HG03280 (cell line): ENCODE measurements around the gene PDE8A.
"Not testable (repeated sequence)": the region's sequence is repeated elsewhere in the genome, so short reads cannot be mapped to it uniquely, and the experiment has no call there.

Experiments used
- ATAC-seq: cut with Tn5 transposase; IDR thresholded peaks from one replicate; pipeline ENCODE4 v1.9.1; 2021; ENCODE audit warnings: mild to moderate bottlenecking, moderate library complexity; ENCODE audit not compliant: unreplicated experiment

Gene PDE8A

DNA sequence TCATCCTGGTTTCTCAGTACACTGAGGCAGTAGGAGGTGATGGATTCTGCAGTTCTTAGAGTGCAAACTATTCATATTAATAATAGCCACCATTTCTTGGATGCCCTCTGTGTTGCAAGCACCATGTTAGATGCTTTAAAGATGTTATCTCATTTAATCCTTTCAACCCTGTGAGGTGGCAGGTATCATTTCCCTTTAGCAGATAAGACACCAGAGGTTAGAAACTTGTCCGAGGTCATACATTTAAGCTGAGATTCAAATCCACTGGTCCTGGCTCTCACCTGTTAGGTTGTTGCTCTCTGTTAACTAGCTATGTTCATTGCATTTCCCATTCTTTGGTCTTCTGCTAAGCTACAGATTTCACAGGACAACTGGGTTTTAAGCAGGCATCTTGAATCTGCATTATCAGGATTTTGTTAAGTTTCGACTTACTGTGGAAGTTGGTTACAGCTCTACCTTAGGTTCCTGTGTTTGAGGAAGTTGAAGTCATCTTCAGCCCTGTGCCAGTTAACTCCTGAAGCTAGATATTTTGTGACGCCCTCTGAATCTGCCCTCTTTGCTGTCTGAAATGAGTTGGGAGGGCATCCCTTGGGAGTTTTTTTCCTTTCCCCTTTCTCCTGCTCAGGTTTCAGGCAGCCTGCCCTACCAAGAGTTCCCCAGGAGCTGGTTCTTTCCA lies 6.4 kb downstream of the PDE8A start:
- ATAC-seq = no peak

DNA sequence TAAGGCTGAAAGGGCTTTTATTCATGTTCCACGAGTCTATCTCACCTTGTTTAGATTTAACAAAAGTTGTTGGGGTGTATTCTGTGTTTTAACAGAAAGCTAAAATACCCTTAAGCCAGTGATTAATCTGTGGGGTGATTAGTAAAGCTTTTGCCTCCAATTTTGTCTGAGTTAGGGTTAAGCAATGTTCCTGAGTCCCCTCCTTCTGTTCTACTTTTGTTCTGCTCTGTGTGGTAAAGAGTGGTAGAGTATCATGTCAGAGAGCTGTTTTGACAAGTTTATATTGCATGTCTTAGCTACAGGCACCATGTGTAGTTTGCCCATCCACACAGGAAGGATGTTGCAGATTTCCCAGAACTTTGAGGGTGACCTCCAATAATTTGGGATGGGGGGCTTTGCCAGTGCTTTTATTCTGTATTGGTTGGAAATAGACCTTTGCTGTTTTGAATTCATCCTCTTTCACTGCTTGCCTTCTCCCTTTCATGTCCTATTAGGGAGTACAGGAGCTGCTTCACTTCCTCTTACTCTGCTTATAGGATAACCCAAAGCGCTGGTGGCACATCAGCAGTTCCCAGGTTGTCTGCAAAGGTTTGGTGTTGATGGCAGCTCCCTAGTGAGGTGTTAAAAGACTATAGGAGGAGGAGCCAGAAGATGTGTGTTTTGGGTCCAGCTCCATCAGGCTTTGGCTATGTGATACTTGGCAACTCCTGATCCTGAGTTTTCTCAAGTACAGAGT lies 7.4 kb downstream of the PDE8A start:
- no peak for ATAC-seq

DNA sequence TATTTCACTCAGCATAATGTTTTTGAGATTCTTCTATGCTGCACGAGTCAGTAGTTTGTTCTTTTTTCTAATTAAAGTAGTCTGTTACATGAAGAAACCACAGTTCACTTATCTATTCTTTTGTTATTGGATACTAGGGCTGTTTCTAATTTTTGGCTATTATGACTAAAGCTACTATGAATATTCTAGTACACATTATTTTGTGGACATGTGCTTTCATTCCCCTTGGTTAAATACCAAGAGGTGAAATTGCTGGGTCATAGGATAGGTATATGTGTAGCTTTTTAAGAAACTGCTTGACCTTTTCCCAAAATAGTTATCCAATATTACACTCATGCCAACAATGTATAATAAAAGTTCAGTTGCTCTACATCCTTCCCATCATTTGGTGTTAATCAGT lies 8.9 kb downstream of the PDE8A start:
- ATAC-seq = no peak

DNA sequence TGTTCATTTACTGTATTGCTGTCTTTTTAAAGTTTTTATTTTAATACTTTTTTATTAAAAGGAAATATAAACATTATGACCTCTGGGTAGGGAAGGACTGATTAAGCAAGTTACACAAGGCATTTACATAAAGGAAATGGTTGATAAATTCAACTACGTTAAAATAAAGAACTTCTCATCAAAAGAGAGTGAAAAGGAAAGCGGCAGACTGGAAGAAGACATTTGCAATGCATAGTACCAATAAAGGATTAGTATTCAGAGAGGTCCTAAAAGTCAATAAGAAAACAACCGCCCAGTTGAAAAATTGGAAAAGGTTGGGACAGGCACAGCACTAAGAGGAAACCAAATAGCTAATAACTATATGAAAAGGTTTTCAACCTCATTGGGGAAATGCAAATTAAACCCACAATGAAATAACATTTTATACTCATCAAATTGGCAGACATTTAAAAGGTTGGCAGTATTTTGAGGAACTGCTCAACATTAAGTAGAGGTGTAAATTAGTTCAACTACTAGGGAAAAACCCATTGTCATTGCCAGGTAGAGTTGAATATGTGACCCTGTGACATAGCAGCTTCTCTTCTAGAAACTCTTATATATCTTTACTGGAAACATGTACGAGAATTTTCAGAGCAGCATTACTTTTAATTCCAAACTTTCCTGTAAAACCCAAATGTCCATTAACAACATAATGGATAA lies 9.5 kb downstream of the PDE8A start:
- no peak for ATAC-seq

DNA sequence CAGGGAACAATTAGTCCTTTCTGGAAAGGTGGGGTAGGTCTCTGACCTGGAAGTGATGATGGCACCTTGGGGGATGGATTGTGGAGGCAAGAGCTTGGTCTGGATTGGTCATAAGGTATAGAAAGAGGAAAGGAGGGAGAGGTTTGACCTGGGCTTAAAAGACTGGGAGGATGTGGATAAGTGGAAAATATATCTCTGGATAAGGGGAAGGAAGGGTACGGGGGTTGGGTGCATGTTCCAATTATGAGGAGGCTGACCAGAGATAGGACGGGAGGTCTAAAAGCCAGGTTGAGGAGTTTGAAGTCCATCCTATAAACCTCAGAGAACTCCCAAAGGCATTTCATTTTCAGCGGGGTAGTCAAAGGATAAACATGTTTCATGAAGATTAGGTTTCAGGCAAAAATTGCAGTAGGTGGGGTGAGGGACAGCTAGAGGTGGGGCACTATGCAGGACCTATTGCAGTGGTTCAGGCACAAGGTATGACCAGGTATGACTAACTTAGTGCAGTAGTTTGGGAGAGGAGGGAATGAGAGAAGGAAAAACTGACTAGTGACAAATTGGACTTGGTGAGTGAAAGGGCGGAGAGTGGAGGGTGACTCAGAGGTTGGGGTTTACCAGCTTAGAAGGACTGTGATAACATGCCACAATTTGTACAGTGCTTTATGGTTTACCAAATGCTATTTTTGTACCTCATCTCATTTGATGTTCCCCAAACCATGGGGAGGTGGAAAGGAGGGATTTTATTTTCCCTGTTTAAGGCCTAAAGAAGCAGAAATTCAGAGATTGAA lies 10.7 kb downstream of the PDE8A start:
- ATAC-seq = no peak

DNA sequence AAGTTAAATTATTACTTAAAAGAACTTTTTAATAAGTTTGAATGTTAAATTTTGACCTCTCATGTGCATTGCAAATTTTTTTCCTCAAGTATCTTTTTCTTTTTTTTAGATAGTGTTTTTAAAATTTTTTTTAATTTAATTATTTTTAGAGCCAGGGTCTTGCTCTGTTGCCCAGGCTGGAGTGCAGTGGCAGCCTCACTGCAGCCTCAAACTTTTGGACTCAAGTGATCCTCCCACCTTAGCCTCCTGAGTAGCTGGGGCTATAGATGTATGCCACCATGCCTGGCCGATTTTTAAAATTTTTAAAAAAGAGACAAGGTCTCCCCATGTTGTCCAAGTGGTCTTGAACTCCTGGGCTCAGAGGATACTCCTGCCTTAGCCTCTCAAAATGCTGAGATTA lies 14.4 kb downstream of the PDE8A start:
- no peak for ATAC-seq

DNA sequence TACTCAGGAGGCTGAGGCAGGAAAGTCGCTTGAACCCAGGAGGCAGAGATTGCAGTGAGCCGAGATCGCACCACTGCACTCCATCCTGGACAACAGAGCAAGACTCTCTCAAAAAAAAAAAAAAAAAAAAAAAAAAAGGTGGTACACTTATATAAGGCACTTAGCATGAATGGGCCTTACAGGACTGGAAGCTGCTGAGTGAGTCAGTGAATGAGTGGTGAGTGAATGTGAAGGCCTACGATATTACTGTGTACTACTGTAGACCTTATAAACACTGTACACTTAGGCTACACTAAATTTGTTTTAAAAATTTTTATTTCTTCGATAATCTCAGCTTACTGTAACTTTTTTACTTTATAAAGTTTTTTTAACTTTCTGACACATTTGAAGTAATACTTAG lies 15.1 kb downstream of the PDE8A start:
- not testable (repeated sequence) for ATAC-seq

DNA sequence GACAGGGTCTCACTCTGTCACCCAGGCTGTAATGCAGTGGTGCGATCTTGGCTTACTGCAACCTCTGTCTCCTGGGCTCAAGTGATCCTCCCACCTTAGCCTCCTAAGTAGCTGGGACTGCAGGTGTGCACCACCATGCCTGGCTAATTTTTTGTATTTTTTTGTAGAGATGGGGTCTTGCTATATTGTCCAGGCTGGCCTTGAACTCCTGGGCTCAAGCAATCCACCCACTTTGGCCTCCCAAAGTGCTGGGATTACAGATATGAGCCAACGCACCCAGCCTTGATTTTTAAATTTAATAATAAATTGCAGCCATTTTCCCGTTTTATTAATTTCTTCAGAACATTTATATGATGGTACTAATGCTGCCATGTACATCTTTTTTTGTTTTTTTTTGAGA lies 15.6 kb downstream of the PDE8A start:
- ATAC-seq = not testable (repeated sequence)

DNA sequence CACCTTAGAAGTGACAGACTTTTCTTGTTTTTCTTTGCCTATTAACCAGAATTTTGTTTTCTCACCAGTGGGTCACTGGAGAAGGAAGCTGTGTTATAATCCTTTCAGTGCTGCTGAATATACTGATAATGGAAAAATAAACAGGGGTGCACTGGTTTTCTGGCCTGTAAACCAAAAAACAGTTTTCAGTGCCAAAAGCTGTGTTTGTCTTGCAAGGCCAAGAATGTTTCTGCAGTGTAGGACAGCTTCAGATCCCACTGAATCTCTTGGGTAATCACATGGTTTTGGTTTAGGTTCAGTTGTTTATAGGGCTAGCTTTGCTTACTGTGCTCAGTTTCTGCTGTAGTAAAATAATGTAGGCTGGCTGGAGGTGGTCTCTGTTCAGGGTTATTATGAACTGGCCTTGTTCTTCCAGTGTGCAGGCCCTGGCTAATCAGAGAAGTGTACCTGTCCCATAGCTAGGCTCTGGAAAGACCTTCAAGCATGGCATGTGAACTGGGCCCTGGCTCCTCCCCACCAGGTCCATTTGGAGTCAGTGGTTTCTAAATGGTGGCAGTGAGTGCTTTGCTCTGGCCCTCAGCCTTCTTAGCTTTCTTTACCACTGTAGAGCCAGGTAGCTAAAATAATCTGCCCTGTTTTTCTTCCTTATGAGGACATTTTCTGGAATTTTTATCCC lies 18.7 kb downstream of the PDE8A start:
- ATAC-seq = no peak

DNA sequence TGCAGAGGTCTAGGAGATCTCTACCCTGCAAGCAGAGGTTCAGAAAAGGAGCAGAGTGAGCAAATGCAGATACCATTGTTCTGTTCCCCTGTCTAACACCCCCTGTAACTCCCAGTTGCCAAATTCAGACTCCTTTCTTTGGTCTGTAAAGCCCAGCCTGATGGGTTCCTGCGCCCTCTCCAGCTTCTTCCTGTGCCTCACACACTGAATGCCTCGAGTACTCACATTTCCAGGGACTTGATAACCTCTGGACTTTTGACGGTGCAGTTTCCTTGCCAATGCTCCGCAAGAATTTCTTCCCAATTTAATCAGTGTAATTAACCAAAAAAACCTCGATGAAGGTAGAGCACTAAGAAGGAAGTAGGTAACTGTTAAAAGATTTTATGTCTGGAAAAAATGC lies 19.3 kb downstream of the PDE8A start:
- no peak for ATAC-seq

DNA sequence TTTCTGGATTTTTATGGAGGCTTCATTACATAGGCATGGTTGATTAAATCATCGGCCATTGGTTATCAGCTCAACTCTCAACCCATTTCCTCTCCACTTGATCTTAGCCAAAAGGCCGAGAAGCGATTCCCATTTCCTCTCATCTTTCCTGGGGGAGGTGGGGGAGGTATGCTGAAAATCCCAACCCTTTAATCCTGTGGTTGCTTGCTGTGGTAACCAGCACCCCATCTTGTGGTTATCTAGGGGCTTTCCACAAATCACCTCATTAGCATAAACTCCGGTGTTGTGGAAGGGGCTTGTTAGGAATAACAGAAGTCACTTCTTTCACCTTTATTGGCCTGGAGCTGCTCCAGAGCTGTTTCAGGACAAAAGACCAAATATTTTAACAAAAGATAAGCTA lies 20.9 kb downstream of the PDE8A start:
- ATAC-seq = no peak

DNA sequence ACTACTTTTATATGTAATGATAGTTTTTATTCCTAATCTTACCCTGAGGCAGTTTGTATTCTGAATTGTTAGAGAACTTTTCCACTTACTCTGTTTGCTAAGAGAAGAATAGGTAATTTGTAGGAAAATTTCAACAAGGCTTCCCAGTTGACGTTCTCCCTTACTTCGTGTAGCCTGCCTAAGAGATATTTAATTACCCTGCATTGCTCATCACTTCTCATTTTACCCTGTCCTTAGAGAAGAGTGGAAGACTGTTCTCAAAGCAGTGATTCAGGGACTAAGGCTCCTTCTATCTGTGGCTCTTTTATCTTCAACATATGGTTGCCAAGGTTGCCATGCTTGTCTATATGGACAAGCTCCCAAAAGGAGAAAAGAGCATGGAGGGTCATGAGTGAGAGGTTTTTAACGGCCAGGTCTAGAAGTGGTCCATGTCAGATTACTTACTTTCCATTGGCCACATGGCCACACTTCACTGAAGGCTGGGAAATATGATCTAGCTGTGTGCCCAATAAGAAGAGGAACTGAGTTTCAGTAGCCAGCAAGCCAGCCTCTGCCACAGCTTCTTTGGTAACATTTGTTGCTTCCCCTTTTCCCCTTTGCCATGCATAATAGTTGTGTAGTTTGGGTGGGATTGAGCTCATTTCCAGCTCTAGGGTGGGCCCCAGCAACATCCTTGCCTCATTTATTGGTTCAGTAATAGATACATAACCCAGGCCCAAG lies 22.1 kb downstream of the PDE8A start:
- no peak for ATAC-seq

DNA sequence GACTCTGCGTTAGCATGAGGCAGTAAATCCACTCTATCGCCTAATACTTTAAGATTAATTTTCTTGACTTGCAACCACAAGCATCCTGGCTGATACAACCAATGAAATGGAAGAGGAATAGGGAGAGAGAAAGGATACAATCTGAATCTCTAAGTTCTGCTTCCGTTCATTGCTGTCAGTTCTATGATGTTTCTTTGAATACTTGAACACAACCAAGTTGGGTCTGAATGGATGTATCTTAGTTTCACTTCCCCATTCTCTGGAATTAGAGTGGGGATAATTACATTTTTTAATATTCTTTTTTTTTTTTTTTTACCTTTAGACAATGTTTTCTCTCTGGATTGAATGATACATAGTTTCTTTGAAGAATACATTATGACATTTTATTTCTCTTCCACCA lies 22.9 kb downstream of the PDE8A start:
- no peak for ATAC-seq

DNA sequence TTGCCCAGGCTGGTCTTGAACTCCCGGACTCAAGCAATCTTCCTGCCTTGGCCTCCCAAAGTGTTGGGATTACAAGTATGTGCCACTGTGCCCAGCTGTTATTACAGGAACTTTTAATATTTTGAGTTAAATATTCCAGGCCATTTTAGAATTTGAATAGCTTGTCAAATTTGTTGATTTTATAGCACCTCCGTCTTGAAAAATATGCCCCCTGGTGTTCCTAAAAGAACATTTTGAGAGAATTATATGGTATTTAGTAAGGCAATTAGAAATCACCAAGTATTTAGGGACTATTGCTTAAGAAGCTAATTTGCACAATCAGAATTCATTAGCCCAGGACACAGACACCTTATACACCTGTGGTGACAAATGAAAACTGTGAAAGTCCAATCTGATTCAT lies 23.7 kb downstream of the PDE8A start:
- ATAC-seq = no peak

DNA sequence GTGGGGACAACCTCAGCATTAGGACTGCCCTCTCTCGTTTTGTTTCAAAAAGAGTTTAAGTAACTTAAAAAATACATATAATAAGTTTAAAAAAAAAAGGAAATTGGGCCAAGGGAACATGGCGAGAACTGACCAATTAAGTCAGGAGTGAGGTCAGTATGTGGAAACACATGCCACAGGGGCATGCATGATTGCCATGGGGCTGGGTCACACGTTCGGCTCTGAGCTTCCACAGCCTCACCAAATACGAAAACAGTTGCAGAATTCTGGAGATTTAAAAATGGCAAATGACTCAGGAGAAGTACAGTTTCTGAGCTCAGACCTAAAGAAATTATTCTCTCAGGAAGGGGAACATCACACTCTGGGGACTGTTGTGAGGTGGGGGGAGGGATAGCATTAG lies 24.1 kb downstream of the PDE8A start:
- no peak for ATAC-seq

DNA sequence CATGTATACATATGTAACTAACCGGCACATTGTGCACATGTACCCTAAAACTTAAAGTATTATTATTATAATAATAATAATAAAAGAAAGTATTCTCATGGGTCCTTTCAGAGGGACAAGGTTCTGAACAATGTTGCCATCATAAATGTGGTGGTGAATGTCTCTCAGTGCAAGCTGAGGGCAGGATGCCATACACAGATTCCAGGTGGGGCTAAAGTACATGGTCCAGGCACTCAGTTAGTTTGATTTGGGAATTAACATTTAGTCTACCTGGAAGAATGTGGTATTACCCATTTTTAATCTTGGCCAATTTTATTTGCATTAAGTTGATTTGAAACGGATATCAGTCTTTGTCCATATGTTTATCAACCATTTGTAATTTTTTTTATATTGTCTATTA lies 24.5 kb downstream of the PDE8A start:
- no peak for ATAC-seq

DNA sequence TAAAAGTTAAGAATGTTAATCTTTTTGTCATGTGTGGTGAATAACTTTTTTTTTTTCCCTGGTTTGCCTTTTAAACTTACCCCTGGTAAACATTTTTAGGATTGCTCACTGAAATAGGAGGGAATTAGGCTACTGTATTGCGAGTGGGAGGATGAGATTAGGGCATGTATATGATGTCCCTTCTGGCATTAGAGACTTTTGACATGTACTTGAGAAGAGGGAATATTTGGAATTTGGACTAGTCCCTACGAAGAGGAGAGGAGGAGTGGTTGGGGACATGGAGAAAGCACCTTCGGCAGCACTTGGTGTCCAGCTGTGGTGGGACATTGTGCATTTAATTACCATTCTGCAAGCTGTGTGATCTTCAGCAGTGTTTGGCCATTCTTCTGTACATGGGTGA lies 25.0 kb downstream of the PDE8A start:
- no peak for ATAC-seq

DNA sequence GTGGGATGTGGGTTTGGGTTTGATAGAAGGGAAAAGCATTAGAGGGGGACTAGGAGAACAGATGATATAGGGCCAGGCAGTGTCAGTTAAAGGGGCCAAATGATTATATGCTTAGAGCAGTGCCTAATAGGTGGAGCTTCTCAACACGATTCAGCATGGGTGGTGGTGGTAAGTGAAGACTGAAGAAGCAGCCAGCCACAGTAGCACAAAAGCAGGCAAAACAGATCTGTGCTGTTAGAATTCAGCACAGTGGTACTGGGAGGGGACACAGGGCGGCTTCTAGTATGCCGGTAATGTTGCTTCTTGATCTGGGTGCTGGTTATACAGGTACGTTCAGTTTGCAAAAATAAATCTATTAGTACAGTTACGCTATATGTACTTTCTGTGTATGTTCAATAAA lies 25.5 kb downstream of the PDE8A start:
- ATAC-seq = no peak

DNA sequence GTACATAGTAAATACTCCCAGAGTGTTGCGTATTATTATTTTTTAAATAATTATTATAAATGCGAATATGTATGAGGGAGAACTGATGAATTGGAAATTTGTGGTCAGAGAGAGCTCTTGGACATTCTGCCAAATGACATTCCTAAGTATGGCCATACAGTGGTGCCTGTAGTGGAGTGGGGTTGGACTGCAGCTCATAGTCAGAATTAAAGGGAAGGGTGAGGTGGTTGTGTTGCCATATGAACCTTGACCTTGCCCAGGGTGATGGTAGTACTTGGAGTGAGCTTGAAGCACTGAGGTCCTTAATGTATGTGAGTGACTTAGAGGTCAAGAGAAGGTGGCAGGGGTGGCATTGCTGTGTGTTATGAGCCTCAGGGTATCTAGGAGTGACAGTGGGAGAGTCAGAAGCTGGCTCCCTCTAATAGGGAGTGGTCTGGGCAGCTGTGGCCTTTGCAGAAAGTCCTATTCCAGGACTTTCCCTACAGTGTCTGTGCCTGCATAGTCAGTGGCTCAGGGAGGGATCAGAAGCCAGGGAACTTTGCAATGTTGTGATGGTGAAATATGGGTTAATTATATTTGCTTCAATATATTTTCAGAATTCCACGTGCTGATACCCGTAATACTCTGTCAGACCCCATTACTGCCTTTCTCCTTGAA lies 26.2 kb downstream of the PDE8A start:
- ATAC-seq = no peak
